B cell (primary cell): ENCODE measurements around the gene LSM3. TPM values are rescaled to one million over a fixed set of nuclear protein-coding genes. Genes with fewer than 3 reads are reported as not detected.

Experiments used
- ATAC-seq: fragments of 200-7000 bp; cut with Tn5 transposase; one replicate; pipeline ENCODE4 v1.10.0; 2021; ENCODE audit warnings: low read depth, mild to moderate bottlenecking, moderate number of reproducible peaks, moderate library complexity
- CTCF ChIA-PET: fragments of 350-600 bp; sonication (Branson Sonifier 250); formaldehyde crosslinking; loops from one replicate; lab custom pipeline; 2021; ENCODE audit warnings: antibody characterized with exemption, inconsistent platforms; lab: Charles Lee
- POLR2A ChIA-PET: fragments of 350-600 bp; sonication (Branson Sonifier 250); formaldehyde crosslinking; loops from one replicate; lab custom pipeline; 2021; ENCODE audit warnings: antibody characterized with exemption; lab: Charles Lee
- DNase-seq: peaks from one replicate; pipeline ENCODE4 v3.0.0; 2013
- H2AFZ ChIP-seq: 2 replicates; pipeline ENCODE4 v1.6.1; 2012; ENCODE audit warnings: mild to moderate bottlenecking, low read depth, low read length; ENCODE audit not compliant: insufficient read depth, poor library complexity, severe bottlenecking
- H3K27ac ChIP-seq, 2 donors: 1 replicate in 1 of 2; 2 replicates in 1 of 2; pipeline ENCODE4 v1.5.1; 2012 to 2013; ENCODE audit warnings: low read length in 2 of 2, mild to moderate bottlenecking in 2 of 2, moderate library complexity in 1 of 2
- H3K27me3 ChIP-seq, 4 experiments: fragments of 200-600 bp in 1 of 4; sonication (generic) in 1 of 4; replicated peaks in 1 of 4; 1 replicate in 2 of 4; 2 replicates in 2 of 4; pipeline versions ENCODE4 v1.6.1 to v1.7.0; 2013 to 2016; ENCODE audit warnings: low read length in 3 of 4, mild to moderate bottlenecking in 2 of 4, mixed read lengths in 1 of 4, moderate library complexity in 1 of 4; ENCODE audit not compliant: insufficient read depth in 4 of 4, control insufficient read depth in 3 of 4; ENCODE audit errors: control extremely low read depth in 1 of 4
- H3K36me3 ChIP-seq, 2 experiments: replicated peaks in 1 of 2; 1 replicate in 1 of 2; 2 replicates in 1 of 2; pipeline versions ENCODE4 v1.6.1 to v1.7.1; 2013; ENCODE audit warnings: low read length in 1 of 2; ENCODE audit not compliant: insufficient read depth in 2 of 2, control insufficient read depth in 1 of 2; ENCODE audit errors: control extremely low read depth in 1 of 2, extremely low read depth in 1 of 2
- H3K4me1 ChIP-seq, 2 donors: fragments of 200-600 bp in 1 of 2; sonication (generic) in 1 of 2; 1 replicate in 1 of 2; 2 replicates in 1 of 2; pipeline versions ENCODE4 v1.5.1 to v1.6.1; 2013 to 2017; ENCODE audit warnings: low read length in 2 of 2; ENCODE audit not compliant: control insufficient read depth in 2 of 2, insufficient read depth in 2 of 2
- H3K4me2 ChIP-seq: replicated peaks from 2 replicates; pipeline ENCODE3; 2012; ENCODE audit warnings: mild to moderate bottlenecking, low read depth, low read length; ENCODE audit not compliant: poor library complexity, severe bottlenecking
- H3K4me3 ChIP-seq, 5 experiments: fragments of 200-600 bp in 1 of 5; sonication (generic) in 1 of 5; 1 replicate in 3 of 5; 2 replicates in 2 of 5; pipeline versions ENCODE4 v1.5.1 to v1.7.0; 2011 to 2016; ENCODE audit warnings: low read length in 4 of 5, mild to moderate bottlenecking in 4 of 5, low read depth in 2 of 5, control low read depth in 1 of 5, moderate library complexity in 1 of 5; ENCODE audit not compliant: insufficient read depth in 1 of 5; ENCODE audit errors: control extremely low read depth in 1 of 5, extremely low read depth in 1 of 5
- H3K79me2 ChIP-seq: fragments of 200-600 bp; sonication (generic); one replicate; pipeline ENCODE4 v1.6.0; 2016; ENCODE audit warnings: low read length; ENCODE audit not compliant: control insufficient read depth, insufficient read depth
- H3K9ac ChIP-seq: fragments of 200-600 bp; sonication (generic); 2 replicates; pipeline ENCODE4 v1.6.1; 2017; ENCODE audit warnings: mild to moderate bottlenecking, low read length, moderate library complexity
- H3K9me3 ChIP-seq, 3 donors: one replicate each; pipeline versions ENCODE4 v1.6.1 to v1.7.1; 2013; ENCODE audit warnings: low read length in 2 of 3; ENCODE audit not compliant: control insufficient read depth in 2 of 3, insufficient read depth in 1 of 3; ENCODE audit errors: control extremely low read depth in 1 of 3
- H4K20me1 ChIP-seq: 2 replicates; pipeline ENCODE4 v1.6.0; 2012; ENCODE audit warnings: mild to moderate bottlenecking, low read length; ENCODE audit not compliant: insufficient read depth, control insufficient read depth, poor library complexity, severe bottlenecking
- H3K27ac Mint-ChIP-seq: one replicate; pipeline ENCODE4 v1.8.0; 2021; ENCODE audit warnings: mixed read lengths
- H3K27me3 Mint-ChIP-seq: one replicate; pipeline ENCODE4 v1.8.0; 2021; ENCODE audit warnings: mixed read lengths
- H3K4me1 Mint-ChIP-seq: one replicate; pipeline ENCODE4 v1.8.0; 2021; ENCODE audit warnings: mixed read lengths
- H3K4me3 Mint-ChIP-seq: one replicate; pipeline ENCODE4 v1.8.0; 2021; ENCODE audit warnings: mixed read lengths
- H3K9me3 Mint-ChIP-seq: one replicate; pipeline ENCODE4 v1.8.0; 2022; ENCODE audit warnings: mixed read lengths; ENCODE audit not compliant: insufficient read depth
- CTCF ChIP-seq: fragments of 200-600 bp; IDR thresholded peaks from one replicate; pipeline ENCODE4 v1.8.0; 2022; ENCODE audit warnings: antibody characterized with exemption, mild to moderate bottlenecking
- EZH2 ChIP-seq: IDR thresholded peaks from 2 replicates; pipeline ENCODE4 v1.6.1; 2012; ENCODE audit warnings: borderline replicate concordance, low read depth, mild to moderate bottlenecking, moderate library complexity, low read length; ENCODE audit not compliant: insufficient read depth, poor library complexity, severe bottlenecking
- WGBS: methylation state at CpG from one replicate; pipeline ENCODE4 v1.1.5; 2013; ENCODE audit warnings: missing lambda C conversion rate; ENCODE audit not compliant: insufficient coverage; 5-methylcytosine and 5-hydroxymethylcytosine counted together
- intact Hi-C: fragments of 100-400 bp; cut with micrococcal nuclease; formaldehyde crosslinking; loops from one replicate; pipeline ENCODE4 v1.10.0; 2022
- polyA plus RNA-seq: library from polyadenylated mRNA; depleted of rRNA; stranded (reverse); fragments of >200 nt; gene quantifications from 2 replicates; pipeline ENCODE4 v1.2.3, GENCODE V29; 2012
- total RNA-seq, 2 donors: library from RNA; stranded (reverse); fragments of 120-200 nt in 1 of 2; gene quantifications; 1 replicate in 1 of 2; 2 replicates in 1 of 2; pipeline versions ENCODE4 v1.2.3 to v1.2.4, GENCODE V29; 2013 to 2022

LSM3 gene
- total and polyA plus RNA-seq, 2 donors (not counting 1 experiment from before 2014, with no cell fraction given), result 2.8 to 10.0 TPM

GRCh38 chr3:14235003-14235911 lies 56.6 kb downstream of the LSM3 start:
- CTCF ChIA-PET, result no interaction called here
- H3K9me3 ChIP-seq, result peaks cover 4 to 14% (median 10%) of the 10 kb centered on the region in 3 donors
- no peaks in the 10 kb centered on the region for H3K4me1 ChIP-seq
- H4K20me1 ChIP-seq, result no peaks in the 10 kb centered on the region
- DNase-seq (no peak), ATAC-seq (no peak)
- intact Hi-C loops, result no loop called here
- H3K9me3 Mint-ChIP-seq, result peaks cover 3% of the 10 kb centered on the region
- H3K4me2 ChIP-seq, result no peak overlapping the region
- H3K27me3 Mint-ChIP-seq, result peaks cover 47% of the 10 kb centered on the region
- WGBS, result 69% methylated on average over 3 of the region's 4 CpGs
- H3K4me3 Mint-ChIP-seq, result no peak overlapping the region
- no peak overlapping the region for H3K4me3 ChIP-seq
- no peak overlapping the region for H2AFZ ChIP-seq
- peaks cover 0 to 21% (median 8%) of the 10 kb centered on the region in 4 experiments for H3K27me3 ChIP-seq
- no peaks in the 10 kb centered on the region for H3K79me2 ChIP-seq
- H3K9ac ChIP-seq, result no peak overlapping the region
- no peaks in the 10 kb centered on the region for H3K4me1 Mint-ChIP-seq
- H3K27ac ChIP-seq, result no peak overlapping the region
- no peak for TF ChIP-seq EZH2
- no peak for TF ChIP-seq CTCF
- POLR2A ChIA-PET, result no interaction called here
- H3K27ac Mint-ChIP-seq, result no peak overlapping the region
- no peaks in the 10 kb centered on the region for H3K36me3 ChIP-seq

GRCh38 chr3:14235912-14236295 lies 57.3 kb downstream of the LSM3 start:
- peaks cover 0 to 21% (median 8%) of the 10 kb centered on the region in 4 experiments for H3K27me3 ChIP-seq
- TF ChIP-seq CTCF (no peak), EZH2 (no peak)
- H3K27ac ChIP-seq, result no peak overlapping the region
- peaks cover 4 to 14% (median 10%) of the 10 kb centered on the region in 3 donors for H3K9me3 ChIP-seq
- Mint-ChIP-seq H3K27ac (no peak overlapping the region), H3K27me3 (peaks cover 46% of the 10 kb centered on the region), H3K4me3 (no peak overlapping the region), H3K9me3 (peaks cover 3% of the 10 kb centered on the region), H3K4me1 (no peaks in the 10 kb centered on the region)
- no peak overlapping the region for H3K4me2 ChIP-seq
- ChIA-PET CTCF (no interaction called here), POLR2A (no interaction called here)
- H3K36me3 ChIP-seq, result no peaks in the 10 kb centered on the region
- no peak overlapping the region for H2AFZ ChIP-seq
- intact Hi-C loops, result no loop called here
- DNase-seq (no peak), ATAC-seq (no peak)
- no peak overlapping the region for H3K9ac ChIP-seq
- H3K79me2 ChIP-seq, result no peaks in the 10 kb centered on the region
- no peaks in the 10 kb centered on the region for H4K20me1 ChIP-seq
- no peak overlapping the region for H3K4me3 ChIP-seq
- WGBS, result 83% methylated on average over 6 of the region's 8 CpGs
- H3K4me1 ChIP-seq, result no peaks in the 10 kb centered on the region
